GM21619 (cell line): ENCODE measurements around the gene CELF4.

Experiments
- ATAC-seq: cut with Tn5 transposase; IDR thresholded peaks from one replicate; pipeline ENCODE4 v1.9.1; 2021; ENCODE audit not compliant: unreplicated experiment

The CELF4 gene

DNA sequence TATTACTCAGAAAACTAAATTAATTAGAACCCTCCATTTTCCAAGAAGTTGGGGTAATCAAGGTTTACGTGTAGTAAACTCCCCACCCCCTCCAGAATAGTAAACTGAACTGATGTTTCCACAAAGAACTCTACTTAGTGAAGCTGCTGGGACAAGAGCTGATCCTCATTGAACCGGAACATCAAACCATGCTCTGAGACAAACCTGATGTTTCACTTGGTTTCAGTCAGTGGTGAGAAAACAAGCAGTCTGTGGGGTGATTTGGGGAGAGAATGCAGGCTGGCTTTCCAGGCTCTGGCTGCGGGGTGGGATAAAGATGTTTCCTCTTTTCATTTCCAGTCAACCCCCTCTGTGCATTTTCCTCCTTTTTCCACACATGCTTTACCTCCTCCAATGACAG is 38.2 kb downstream of the CELF4 start:
- no peak for ATAC-seq

DNA sequence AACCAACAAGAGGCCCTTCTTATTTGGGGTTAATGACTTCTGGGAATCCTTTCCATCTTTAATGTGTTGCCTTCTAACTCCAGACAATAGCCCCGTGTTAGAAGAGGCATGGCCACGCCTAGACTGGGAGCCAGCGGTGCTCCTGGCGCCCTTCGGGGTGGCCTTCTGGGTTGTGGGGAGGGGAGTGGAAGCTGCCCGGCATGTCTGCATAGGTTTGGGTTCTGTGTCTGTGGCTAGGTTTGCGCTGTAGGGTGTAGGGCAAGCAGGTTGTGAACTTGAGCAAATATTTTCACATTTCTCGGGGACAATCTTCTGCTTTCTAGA is 40.4 kb downstream of the CELF4 start:
- no peak for ATAC-seq

DNA sequence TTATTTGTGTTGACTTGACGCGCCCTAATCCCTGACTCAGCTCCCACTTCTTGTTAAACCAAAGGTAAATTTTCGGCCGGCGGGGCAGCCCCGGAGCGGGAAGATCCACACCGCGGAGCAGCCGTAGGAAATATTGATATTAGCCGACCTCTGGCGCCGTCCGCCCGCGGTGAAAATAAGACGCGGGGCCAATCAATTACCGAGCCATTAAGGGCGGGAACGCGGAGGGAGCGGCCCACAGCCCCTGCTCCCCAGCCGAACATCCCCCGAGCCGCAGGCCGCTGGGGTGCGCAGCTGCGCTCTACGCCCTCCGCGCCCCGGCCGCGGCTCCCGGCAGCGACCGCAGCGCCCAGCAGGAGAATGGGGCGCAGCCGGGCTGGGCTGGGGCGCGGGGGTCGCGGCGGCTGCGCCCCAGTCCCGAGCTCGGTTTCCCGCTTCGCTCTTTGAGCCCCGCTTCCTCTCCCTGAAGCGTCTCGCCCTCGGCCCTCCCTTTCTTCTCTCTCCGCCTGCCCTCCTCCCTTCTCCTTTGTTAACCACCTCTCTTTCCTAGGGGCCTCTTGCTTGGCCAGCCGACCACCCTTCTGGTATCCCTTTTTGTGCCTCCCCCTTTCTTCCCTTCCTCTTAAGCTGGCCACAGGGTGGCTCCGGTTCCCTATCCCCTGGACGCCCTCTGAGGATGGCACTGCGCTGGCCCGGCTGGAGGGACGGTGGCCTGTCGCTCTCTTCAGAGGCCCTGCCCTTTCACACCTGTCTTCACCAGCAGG is 40.9 kb downstream of the CELF4 start:
- no peak for ATAC-seq

DNA sequence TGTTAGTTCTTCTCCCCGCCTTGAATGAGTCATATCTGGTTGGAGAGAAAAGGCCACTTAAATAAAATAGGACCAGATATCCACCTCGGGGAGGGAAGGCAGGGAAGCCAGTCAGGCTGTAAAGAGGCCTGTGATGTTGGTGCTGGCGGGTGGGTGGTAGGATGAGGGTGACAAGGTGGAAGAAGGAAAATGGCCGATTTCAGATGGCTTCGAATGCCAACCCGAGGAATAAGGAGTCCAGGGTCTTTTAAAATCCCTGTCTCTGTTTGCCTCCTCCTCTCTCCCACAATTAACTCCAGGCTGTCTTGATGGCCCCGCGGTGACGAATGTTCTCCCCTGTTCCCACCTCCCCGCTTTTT is 41.5 kb downstream of the CELF4 start:
- no peak for ATAC-seq

DNA sequence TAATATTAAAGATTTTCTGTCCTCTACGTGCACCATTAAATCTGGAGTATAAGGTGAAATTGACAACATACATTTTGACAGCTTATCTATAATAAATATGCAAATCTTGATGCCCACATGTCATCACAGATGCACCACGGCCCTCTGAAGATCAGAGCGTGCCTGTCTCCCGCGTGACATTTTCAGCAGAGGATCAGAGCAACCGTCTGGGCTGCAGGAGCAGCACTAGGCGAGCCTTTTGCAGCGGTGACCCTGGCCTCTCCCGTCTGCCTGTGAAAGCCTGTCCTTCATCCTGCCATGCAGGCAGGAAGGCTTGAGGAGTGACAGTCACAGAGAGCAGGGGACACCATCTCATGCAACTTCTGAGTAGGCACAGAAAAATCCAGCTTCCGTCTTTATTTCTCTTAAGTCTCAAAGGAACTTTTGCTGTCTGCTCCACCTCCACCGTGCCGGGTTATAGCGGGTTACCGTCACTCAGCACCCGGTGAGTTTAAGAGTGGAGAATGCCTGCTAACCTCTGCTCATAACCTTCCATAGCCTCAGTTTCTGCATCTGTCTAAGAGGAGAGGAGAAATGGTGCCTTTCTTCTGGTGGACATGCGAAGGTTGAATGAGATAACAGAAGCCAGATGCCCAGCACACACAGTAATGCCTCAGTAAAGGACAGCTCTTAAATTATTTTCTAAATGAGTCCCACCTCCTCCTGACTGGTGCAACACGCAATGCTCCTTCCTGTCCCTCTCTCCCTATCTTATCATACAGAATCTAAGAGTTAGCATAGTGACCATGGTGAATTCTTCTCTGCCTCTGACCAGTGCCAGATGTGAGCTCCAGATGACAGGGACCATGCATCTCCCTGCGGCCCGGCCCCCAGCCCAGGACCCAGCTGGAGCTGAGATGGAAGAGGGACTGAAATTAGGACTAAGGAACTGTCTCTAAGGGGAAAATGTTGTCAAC is 43.8 kb downstream of the CELF4 start:
- ATAC-seq = no peak

DNA sequence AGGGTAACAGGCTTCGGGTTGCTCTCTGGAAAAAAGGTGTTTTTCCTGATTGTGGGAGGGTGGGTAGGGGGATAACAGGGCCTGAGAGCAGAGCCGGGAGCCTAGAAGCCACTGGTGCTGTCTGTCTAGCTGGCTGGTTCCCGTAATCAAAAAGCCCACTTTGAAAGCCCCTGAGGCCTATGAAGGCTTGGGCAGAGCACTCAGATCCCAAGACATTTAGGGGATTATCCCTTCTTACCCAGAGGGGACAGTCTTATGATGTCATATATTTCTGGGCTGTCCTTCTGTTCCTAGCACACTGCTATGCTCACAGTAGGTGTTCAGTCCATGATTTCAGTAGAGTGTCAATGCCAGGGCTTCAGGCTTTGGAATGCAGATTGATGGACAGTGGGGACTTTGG is 45.1 kb downstream of the CELF4 start:
- no peak for ATAC-seq

DNA sequence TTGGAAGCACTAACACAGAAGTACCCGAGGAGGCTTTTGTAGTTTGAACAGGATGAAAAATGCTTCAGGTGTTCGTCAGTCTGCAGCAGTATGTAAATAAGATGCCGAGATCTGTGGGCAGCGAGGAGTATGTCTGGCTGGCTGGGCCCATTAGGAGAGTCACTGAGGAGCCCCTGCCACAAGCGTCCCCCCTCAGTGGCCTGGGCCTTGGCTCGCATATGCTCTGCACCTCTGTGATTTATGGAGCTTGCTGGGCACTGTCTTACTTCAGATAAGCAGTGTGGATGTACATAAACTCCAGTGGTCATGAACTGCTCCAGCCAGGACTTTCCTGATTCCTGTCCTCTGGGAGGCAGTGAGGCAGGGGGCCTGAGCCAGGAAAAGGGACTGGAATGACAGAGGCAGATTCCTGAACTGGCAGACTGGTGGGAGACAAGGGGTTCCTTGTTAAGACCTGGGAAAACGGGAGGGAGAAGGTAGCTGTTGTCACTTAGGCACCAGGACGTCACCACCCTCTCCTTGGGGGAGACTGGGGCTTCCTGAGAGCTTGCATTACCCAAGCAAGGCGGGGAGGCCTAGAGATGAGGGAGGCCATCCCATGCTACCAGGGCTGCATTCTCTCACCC is 46.0 kb downstream of the CELF4 start:
- ATAC-seq = no peak

DNA sequence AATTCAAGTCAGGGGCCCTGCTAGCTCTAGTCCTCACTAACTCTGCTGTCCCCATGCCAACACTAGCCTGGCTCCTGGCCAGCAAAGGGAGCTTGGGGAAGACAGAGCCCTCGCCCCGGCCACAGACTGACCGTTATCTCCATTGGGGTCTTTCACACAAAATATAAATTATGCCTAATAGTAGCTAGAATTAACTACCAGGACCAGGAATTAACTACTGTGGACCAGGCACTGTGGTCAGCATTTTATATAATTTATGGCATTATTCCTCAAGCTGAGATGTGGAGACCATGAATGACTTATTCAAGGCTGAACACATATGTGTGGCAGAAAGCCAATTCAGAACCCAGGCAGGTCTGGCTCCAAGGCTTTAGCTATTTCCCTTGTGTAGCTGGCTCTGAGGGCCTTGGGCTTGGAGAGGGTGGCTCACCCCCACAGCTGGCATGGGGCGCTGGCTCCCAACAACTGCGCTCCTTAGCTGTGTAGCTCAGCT is 49.2 kb downstream of the CELF4 start:
- no peak for ATAC-seq

DNA sequence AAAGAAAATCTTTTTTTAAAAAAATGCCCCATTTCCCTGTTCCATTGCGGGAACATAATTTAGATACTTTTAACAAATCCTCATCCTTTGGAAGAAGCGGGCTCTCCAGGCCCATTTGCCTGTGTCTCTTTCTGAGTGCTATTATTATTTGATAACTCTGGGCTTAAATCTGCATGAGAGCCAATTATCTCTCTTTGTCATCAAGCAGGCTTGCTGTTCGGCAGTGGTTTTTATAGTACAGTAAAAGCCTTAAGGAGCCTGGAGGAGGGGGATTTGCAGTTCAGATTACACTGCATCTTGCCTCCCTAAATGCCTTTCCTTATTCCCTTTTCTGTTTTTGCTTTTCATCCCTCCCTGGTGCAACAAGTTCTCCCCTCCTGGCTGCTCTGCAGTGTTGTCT is 50.6 kb downstream of the CELF4 start:
- ATAC-seq = no peak

DNA sequence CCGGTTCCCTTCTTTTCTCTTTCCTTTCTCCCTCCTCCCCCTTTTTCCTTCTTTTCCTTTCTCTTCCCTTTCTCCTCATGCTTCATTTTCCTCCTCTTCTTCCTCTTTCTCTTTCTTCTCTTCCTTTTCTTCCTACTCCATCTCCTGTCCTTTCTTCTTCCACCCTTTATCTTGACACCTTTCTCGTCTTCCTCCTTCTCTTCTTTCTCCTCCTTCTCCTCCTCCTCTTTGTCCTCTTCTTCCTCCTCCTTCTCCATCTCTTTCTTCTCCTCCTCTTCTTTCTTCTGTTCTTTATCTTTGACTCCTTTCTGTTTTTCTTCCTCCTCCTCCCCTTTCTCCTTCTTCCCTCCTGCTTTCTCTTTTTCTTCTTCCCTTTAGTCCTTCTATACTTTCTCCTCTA is 53.2 kb downstream of the CELF4 start:
- no peak for ATAC-seq

DNA sequence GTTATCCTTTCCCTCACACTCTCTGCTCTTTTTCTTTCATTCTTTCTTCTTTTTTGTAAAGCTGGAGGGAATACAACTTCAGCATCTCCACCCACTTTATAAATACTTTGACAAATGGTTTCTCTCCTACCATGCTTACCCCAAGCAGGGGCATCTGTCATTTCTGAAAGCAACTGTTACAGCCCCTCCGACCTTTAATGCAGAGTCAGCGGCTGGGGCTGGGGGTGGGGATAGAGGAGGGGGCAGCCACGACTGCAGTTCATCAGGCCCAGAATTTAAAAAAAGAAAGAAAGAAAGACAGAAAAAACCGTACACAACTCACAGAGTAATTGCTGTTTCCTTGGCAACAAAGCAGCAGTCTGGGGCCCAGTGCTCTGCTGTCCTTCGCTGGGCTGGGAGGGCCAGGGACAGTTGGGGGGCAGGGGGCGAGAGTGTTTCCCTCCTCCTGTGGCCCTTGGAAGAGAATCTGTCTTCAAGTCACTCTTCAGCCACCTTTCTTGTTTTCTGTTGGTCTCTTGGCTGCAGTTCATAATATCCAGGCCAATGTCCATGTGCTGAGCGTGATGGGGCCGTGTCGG is 53.8 kb downstream of the CELF4 start:
- no peak for ATAC-seq

DNA sequence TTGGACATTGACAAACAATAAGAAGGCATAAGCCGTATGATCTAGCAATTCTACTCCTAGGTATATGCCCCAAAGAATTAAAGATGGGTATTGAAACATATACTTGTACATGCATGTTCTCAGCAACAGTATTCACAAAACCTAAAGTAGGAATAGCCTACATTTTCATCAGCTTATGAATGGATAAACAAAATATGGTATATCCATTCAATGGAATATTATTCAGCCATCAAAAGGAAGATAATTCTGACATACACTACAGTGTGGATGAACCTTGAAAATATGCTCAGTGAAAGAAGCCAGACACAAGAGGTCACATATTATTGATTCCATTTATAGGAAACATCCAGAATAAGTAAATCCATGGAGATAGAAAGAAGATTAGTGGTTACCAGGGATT is 56.0 kb downstream of the CELF4 start:
- ATAC-seq = no peak

DNA sequence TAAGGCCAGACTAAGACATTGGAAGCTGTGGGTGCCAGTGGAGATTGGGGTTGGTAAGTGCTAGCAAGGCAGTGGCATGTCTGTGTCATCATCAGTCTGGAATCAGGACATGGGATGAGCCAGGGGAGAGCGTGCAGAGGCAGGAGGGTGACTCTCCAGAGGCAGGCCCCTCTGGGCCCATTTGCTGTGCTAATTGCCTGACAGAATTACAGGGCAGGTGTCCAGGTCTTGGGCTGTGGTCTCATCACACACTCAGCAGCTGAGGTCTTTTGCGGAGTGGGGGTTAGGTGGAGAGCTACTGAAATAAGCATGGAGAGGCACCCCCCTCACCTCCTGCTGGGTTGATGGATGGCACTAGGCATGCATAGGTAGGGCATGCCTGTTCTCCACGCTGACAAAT is 57.4 kb downstream of the CELF4 start:
- ATAC-seq = no peak

DNA sequence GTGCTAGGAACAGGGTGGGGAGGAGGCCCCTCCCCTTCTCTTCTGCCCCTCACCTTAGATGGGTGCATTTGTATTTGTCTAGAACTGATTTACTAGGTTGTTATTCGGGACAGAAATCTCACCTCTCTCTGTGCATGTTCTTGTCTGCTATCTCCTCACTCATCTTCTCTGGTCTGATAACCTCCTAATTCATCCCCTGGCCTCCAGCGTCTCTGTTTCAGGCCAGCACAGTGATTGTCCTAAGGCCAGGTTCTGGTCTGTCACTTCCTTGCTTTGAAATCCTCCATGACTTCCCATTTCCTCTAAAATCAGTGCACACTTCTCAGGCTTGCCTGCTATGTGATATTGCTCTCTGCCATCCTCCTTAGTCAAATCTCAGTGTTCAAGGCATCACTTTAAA is 58.4 kb downstream of the CELF4 start:
- ATAC-seq = no peak

DNA sequence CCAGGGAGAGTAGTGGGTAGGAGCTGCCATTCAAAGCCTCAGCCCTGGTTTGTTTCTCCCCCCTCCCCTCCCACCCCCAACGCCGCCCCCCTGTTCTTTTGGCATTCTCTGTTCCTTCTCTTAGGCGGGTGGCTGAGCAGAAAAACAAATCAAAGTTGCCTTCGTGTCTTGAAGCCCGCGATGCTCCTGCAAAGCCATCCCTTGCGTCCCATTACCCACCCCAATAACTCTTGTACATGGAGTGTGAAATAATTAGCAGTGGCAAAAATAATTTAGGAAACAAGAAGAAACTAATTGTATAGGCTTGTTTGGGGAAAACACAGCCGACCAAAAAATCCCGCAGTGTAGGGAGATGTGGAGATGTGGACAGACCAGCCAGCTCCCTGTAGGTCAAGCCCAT is 59.6 kb downstream of the CELF4 start:
- no peak for ATAC-seq

DNA sequence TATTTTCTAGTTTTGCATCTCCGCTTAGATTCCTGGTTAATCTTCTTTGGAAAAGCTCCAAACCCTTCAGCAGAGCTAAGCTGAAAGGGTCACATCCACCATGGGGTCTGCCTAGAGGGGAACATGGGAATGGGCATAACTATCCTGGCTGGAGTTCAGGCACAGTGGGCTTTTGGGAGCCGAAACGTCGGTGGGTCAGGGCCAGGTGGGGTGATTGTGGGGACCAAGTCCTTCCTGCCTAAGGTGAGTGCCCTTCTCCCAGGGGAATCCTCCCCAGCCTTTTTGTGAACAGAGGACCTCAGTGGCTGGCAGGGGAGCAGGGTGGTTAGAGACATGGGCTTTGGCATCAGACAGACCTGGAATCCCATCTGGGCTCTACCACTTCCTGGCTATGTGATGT is 60.3 kb downstream of the CELF4 start:
- no peak for ATAC-seq

DNA sequence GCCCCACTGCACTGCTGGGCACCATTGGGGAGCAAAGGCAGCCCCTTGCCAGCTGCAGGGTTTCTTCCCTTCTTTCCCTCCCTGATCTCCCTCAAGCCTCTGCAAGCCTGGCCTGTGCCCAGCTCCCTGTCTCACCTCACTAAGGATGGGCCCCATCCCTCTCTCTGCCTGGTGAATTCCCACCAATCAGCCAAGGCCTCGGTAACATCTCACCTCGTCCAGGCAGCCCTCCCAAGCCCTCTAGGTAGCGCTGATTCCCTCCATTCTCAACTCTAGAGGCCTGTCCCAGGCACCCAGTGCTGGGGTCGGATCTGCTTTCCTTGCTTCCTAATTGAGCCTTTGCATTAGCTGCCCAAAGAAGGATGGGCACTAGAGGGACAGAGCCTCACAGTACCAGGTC is 63.0 kb downstream of the CELF4 start:
- ATAC-seq = no peak

DNA sequence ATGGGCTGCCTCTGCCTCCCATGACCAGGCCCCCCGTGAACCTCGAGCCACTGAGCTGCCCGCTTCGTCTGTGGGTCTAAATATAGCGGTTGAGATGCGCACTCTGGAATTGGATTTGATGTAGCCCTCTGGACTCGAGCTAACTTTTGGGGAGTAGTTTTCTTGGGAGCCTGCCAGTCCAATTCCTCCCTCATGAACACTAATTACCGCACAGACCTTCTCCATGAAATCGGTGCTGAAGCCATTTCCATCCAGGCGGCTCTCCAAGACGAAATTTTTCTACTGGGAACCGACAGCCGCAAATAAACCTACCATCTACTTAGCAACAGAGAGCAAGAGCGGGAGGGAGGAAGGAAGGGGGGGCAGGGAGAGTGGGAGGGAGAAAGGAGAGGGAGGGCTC is 63.6 kb downstream of the CELF4 start:
- no peak for ATAC-seq

DNA sequence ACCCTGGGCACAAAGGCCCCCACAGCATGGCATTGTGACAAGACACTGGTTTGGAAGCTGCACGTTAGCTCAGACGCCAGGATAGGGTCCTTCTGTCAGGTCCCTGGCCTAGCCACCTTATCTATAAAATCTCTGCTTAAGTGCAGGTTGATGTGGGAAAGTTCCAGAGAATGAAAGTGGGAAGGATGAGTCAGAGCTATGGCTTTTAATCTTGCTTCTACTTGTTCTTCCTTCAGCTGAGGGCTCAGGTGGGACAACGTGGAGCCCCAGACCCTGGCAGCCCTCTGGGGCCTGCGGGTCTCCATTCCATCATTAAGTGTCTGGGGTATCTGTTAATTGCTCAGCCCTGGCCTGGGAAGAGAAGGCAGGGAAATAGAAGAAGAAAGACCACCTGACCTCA is 64.5 kb downstream of the CELF4 start:
- no peak for ATAC-seq

DNA sequence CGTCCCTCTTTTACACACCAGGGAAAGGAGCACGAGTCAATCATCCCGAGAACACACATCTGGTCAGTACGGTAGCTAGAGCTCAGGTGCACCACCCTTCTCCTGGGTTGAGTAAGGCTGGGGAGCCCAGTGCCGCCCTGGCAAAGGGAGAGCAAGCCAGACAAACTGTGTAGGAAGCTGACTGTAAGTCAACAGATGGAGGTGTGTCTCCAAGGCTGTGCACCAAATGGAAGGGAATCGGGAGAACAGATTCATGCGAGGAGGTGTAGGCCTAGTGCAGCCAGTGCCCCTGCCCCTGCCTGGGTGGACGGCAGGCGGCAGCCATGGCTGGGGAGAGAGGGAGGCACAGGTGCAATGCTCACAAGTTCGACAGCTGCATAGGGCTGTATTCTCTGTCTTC is 65.7 kb downstream of the CELF4 start:
- no peak for ATAC-seq

DNA sequence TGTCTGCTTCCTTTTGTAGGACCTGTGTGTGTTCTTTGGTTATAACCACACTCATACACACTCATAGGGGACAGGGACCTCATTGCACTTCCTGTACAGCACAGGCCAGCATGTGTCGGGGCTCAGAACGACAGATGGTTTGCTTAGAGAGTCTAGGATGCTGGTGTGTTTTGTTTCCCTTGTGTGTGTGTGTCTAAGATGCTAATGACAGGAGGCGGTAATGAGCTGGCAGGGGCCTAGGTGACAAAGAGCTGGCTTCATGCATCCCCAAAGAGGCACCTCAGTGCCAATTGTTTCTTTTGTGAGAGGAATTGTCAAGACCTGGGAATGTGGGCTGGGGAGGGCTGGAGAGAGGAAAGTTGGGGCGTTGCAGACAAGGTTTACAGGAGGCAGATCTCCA is 66.6 kb downstream of the CELF4 start:
- ATAC-seq = no peak
